SK-N-SH (cell line): Measurements from ENCODE around the gene USP30. TPM values are rescaled to one million over a fixed set of nuclear protein-coding genes. Genes with fewer than 3 reads are reported as not detected.

Experiments used
- CTCF ChIA-PET: fragments of 300-600, 350-600 bp; formaldehyde crosslinking; extraction: SDS; loops from one replicate; lab custom pipeline; 2021; lab: Yijun Ruan, JAX
- POLR2A ChIA-PET: fragments of 350-600 bp; sonication (Branson Sonifier 250); formaldehyde crosslinking; extraction: SDS; loops from one replicate; lab custom pipeline; 2020; ENCODE audit warnings: antibody characterized with exemption, inconsistent platforms; lab: Yijun Ruan, JAX
- DNase-seq: peaks from one replicate; pipeline ENCODE4 v3.0.0; 2012
- H2AFZ ChIP-seq: fragments of 200-600 bp; sonication (generic); 2 replicates; pipeline ENCODE4 v1.8.1; 2016; ENCODE audit warnings: antibody characterized with exemption, mild to moderate bottlenecking, low read depth
- H3F3A ChIP-seq: fragments of 200-600 bp; sonication (generic); replicated peaks from 2 replicates; pipeline ENCODE3; 2016; ENCODE audit warnings: antibody characterized with exemption, mild to moderate bottlenecking; ENCODE audit not compliant: insufficient read depth
- H3K27ac ChIP-seq, 2 experiments: fragments of 200-500 bp in 1 of 2; fragments of 200-600 bp in 1 of 2; sonication (Bioruptor generic) in 1 of 2; sonication (generic), shearing (Covaris generic) in 1 of 2; 2 replicates each; pipeline versions ENCODE4 v1.5.1 to v1.6.1; 2014 to 2016; ENCODE audit warnings: low read depth in 2 of 2, inconsistent platforms in 1 of 2, low read length in 1 of 2, mild to moderate bottlenecking in 1 of 2, mixed read lengths in 1 of 2
- H3K27me3 ChIP-seq: fragments of 200-600 bp; sonication (generic), shearing (Covaris generic); 2 replicates; pipeline ENCODE4 v1.6.1; 2016; ENCODE audit warnings: mixed run types; ENCODE audit not compliant: insufficient read depth
- H3K36me3 ChIP-seq, 2 experiments: fragments of 200-500 bp in 1 of 2; fragments of 200-600 bp in 1 of 2; sonication (Bioruptor generic) in 1 of 2; sonication (generic) in 1 of 2; replicated peaks in 1 of 2; 2 replicates each; pipeline versions ENCODE3 to v1.5.1; 2014 to 2016; ENCODE audit warnings: low read length in 1 of 2, mild to moderate bottlenecking in 1 of 2; ENCODE audit not compliant: insufficient read depth in 2 of 2, control insufficient read depth in 1 of 2
- H3K4me1 ChIP-seq, 2 experiments: fragments of 200-500 bp in 1 of 2; fragments of 200-600 bp in 1 of 2; sonication (Bioruptor generic) in 1 of 2; sonication (generic), shearing (Covaris generic) in 1 of 2; 2 replicates each; pipeline versions ENCODE4 v1.5.1 to v1.6.1; 2014 to 2016; ENCODE audit warnings: low read depth in 1 of 2, low read length in 1 of 2, mixed run types in 1 of 2; ENCODE audit not compliant: insufficient read depth in 2 of 2, control insufficient read depth in 1 of 2
- H3K4me2 ChIP-seq: fragments of 200-600 bp; sonication (generic), shearing (Covaris generic); 2 replicates; pipeline ENCODE4 v1.6.1; 2017; ENCODE audit warnings: mixed run types
- H3K4me3 ChIP-seq, 2 experiments: fragments of 200-500 bp in 1 of 2; fragments of 200-600 bp in 1 of 2; sonication (Bioruptor generic) in 1 of 2; sonication (generic), shearing (Covaris generic) in 1 of 2; 2 replicates each; pipeline versions ENCODE4 v1.5.1 to v1.8.1; 2014 to 2016; ENCODE audit warnings: low read depth in 2 of 2, inconsistent platforms in 1 of 2, low read length in 1 of 2, mild to moderate bottlenecking in 1 of 2, mixed read lengths in 1 of 2, moderate library complexity in 1 of 2
- H3K79me2 ChIP-seq: fragments of 200-600 bp; sonication (generic); 2 replicates; pipeline ENCODE4 v1.8.1; 2017; ENCODE audit warnings: mild to moderate bottlenecking; ENCODE audit not compliant: insufficient read depth
- H3K9ac ChIP-seq: fragments of 200-600 bp; sonication (generic); 2 replicates; pipeline ENCODE4 v1.6.1; 2017; ENCODE audit warnings: mixed run types
- H3K9me2 ChIP-seq: fragments of 200-600 bp; sonication (generic); 2 replicates; pipeline ENCODE4 v1.6.1; 2017; ENCODE audit warnings: mixed run types
- H3K9me3 ChIP-seq: fragments of 200-600 bp; sonication (generic); 2 replicates; pipeline ENCODE4 v1.6.1; 2017; ENCODE audit warnings: mixed run types, mild to moderate bottlenecking, moderate library complexity
- H4K20me1 ChIP-seq: fragments of 200-600 bp; sonication (generic); 2 replicates; pipeline ENCODE4 v1.6.1; 2017; ENCODE audit warnings: mild to moderate bottlenecking, mixed run types; ENCODE audit not compliant: insufficient read depth
- CHD2 ChIP-seq: fragments of 150-350 bp; IDR thresholded peaks from 2 replicates; pipeline ENCODE4 v1.6.1; 2018; ENCODE audit warnings: low read length; ENCODE audit not compliant: partially characterized antibody
- EP300 ChIP-seq, 2 experiments: IDR thresholded peaks; 2 replicates each; pipeline versions ENCODE4 v1.4.0 to v1.6.1; 2012; ENCODE audit warnings: borderline replicate concordance in 1 of 2, low read depth in 1 of 2, low read length in 1 of 2
- EZH2phosphoT487 ChIP-seq: fragments of 200-600 bp; sonication (generic); IDR thresholded peaks from 2 replicates; pipeline ENCODE4 v1.6.1; 2017; ENCODE audit warnings: low read depth, mixed run types, mild to moderate bottlenecking, antibody characterized with exemption, moderate library complexity, borderline replicate concordance
- FOSL2 ChIP-seq: IDR thresholded peaks from 2 replicates; pipeline ENCODE4 v1.4.0; 2012; ENCODE audit warnings: low read depth, mild to moderate bottlenecking, moderate library complexity, borderline replicate concordance
- FOXJ3 ChIP-seq: sonication (generic); formaldehyde crosslinking; IDR thresholded peaks from 2 replicates; pipeline ENCODE4 v1.5.1; 2020; ENCODE audit warnings: mild to moderate bottlenecking, missing genetic modification reagents
- FOXM1 ChIP-seq: IDR thresholded peaks from 2 replicates; pipeline ENCODE4 v1.4.0; 2012; ENCODE audit warnings: low read depth, mild to moderate bottlenecking
- JUND ChIP-seq: IDR thresholded peaks from 2 replicates; pipeline ENCODE4 v1.4.0; 2012
- MEF2A ChIP-seq: IDR thresholded peaks from 2 replicates; pipeline ENCODE4 v1.4.0; 2012; ENCODE audit warnings: low read depth, borderline replicate concordance
- MXI1 ChIP-seq: IDR thresholded peaks from 2 replicates; pipeline ENCODE4 v1.6.1; 2012; ENCODE audit warnings: mild to moderate bottlenecking, low read depth, low read length, improper control_type of control experiment
- NRF1 ChIP-seq: IDR thresholded peaks from 2 replicates; pipeline ENCODE4 v1.6.1; 2012; ENCODE audit warnings: low read depth, mild to moderate bottlenecking, low read length
- RFX5 ChIP-seq: IDR thresholded peaks from 2 replicates; pipeline ENCODE4 v1.6.1; 2012; ENCODE audit warnings: mild to moderate bottlenecking, improper control_type of control experiment, low read length
- RXRA ChIP-seq: IDR thresholded peaks from 2 replicates; pipeline ENCODE4 v1.4.0; 2012; ENCODE audit warnings: low read depth, mild to moderate bottlenecking, borderline replicate concordance
- SMC3 ChIP-seq: IDR thresholded peaks from 2 replicates; pipeline ENCODE4 v1.6.1; 2012; ENCODE audit warnings: low read depth, low read length, improper control_type of control experiment
- TAF1 ChIP-seq: IDR thresholded peaks from 2 replicates; pipeline ENCODE4 v1.6.1; 2012; ENCODE audit warnings: low read depth, mild to moderate bottlenecking, low read length, moderate library complexity, borderline replicate concordance
- TEAD4 ChIP-seq: IDR thresholded peaks from 2 replicates; pipeline ENCODE4 v1.4.0; 2012; ENCODE audit warnings: mild to moderate bottlenecking, borderline replicate concordance; ENCODE audit not compliant: insufficient read depth
- WGBS: methylation state at CpG from one replicate; pipeline ENCODE4 v1.1.6; 2017; ENCODE audit warnings: low lambda C conversion rate; 5-methylcytosine and 5-hydroxymethylcytosine counted together
- polyA plus RNA-seq, 3 experiments: library from polyadenylated mRNA; depleted of rRNA; stranded (reverse); fragments of >200 nt; gene quantifications; 2 replicates each; pipeline ENCODE4 v1.2.3, GENCODE V29; 2012
- TF ChIP-seq, protein P1 (sequence below): IDR thresholded peaks from 2 replicates; pipeline ENCODE4 v1.6.1; 2012; ENCODE audit warnings: mild to moderate bottlenecking, low read depth, low read length, moderate library complexity
- TF ChIP-seq, protein P2 (sequence below): IDR thresholded peaks from 2 replicates; pipeline ENCODE4; 2012

The USP30 gene
- polyA plus RNA-seq, 1 of the 3 experiments (the other 2 are of a cell fraction) = 10.9 TPM

GRCh38 chr12:109009766-109010165 is 42.6 kb upstream of the USP30 start:
- TF ChIP-seq MEF2A (no peak), NRF1 (no peak), FOSL2 (no peak), TAF1 (no peak), RFX5 (no peak)
- no peaks in the 10 kb centered on the region for H3K9me3 ChIP-seq
- ChIA-PET POLR2A (no interaction called here), CTCF (no interaction called here)
- H3K27ac ChIP-seq = no peak overlapping the region
- no peaks in the 10 kb centered on the region for H3K9me2 ChIP-seq
- H2AFZ ChIP-seq = no peak overlapping the region
- no peaks in the 10 kb centered on the region for H3K36me3 ChIP-seq
- no peak for DNase-seq
- H3K9ac ChIP-seq = no peak overlapping the region
- no peak overlapping the region for H3K4me3 ChIP-seq
- no peaks in the 10 kb centered on the region for H3K4me1 ChIP-seq
- H3F3A ChIP-seq = no peaks in the 10 kb centered on the region
- H3K27me3 ChIP-seq = no peaks in the 10 kb centered on the region
- 47% methylated on average over 1 of the region's 1 CpG for WGBS
- H3K4me2 ChIP-seq = no peak overlapping the region
- H3K79me2 ChIP-seq = no peaks in the 10 kb centered on the region
- no peaks in the 10 kb centered on the region for H4K20me1 ChIP-seq

DNA sequence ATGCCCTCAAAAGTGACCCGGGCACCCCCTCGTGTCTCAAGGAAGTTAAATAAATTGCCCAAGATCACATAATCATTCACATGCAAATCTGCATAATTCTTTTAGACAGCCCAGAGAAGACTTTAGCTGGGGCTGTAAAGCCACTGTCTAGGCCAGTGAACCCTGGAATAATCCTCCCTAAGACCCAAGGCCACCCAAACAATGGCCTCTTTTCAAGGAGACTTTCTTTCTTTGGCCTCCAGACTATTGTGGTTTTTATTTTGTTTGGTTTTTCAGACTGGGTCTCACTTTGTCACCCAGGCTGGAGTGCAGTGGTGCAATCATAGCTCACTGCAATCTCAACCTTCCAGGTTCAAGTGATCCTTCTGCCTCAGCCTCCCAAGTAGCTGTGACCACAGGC is 42.1 kb upstream of the USP30 start:
- DNase-seq = no peak
- Histone ChIP-seq H3K9me3 (no peaks in the 10 kb centered on the region), H3K4me3 (no peak overlapping the region), H3K4me1 (no peaks in the 10 kb centered on the region), H2AFZ (no peak overlapping the region), H3K9ac (no peak overlapping the region), H4K20me1 (no peaks in the 10 kb centered on the region), H3K27me3 (no peaks in the 10 kb centered on the region), H3F3A (no peaks in the 10 kb centered on the region), H3K36me3 (no peaks in the 10 kb centered on the region), H3K9me2 (no peaks in the 10 kb centered on the region), H3K79me2 (no peaks in the 10 kb centered on the region), H3K27ac (no peak overlapping the region), H3K4me2 (no peak overlapping the region)
- WGBS = 41% methylated on average over 2 of the region's 2 CpGs
- ChIA-PET POLR2A (no interaction called here), CTCF (no interaction called here)
- no peak for TF ChIP-seq MEF2A
- TF ChIP-seq EP300 (IDR thresholded peaks at IDR 0.05; ENCODE audit: borderline replicate concordance in 1 of 2, low read depth in 1 of 2, low read length in 1 of 2) = no peak
- TF ChIP-seq SMC3 = no peak
- no peak for TF ChIP-seq FOXJ3 (CRISPR knock-in tag)
- TF ChIP-seq EZH2phosphoT487 = no peak
- TF ChIP-seq, protein P1, sequence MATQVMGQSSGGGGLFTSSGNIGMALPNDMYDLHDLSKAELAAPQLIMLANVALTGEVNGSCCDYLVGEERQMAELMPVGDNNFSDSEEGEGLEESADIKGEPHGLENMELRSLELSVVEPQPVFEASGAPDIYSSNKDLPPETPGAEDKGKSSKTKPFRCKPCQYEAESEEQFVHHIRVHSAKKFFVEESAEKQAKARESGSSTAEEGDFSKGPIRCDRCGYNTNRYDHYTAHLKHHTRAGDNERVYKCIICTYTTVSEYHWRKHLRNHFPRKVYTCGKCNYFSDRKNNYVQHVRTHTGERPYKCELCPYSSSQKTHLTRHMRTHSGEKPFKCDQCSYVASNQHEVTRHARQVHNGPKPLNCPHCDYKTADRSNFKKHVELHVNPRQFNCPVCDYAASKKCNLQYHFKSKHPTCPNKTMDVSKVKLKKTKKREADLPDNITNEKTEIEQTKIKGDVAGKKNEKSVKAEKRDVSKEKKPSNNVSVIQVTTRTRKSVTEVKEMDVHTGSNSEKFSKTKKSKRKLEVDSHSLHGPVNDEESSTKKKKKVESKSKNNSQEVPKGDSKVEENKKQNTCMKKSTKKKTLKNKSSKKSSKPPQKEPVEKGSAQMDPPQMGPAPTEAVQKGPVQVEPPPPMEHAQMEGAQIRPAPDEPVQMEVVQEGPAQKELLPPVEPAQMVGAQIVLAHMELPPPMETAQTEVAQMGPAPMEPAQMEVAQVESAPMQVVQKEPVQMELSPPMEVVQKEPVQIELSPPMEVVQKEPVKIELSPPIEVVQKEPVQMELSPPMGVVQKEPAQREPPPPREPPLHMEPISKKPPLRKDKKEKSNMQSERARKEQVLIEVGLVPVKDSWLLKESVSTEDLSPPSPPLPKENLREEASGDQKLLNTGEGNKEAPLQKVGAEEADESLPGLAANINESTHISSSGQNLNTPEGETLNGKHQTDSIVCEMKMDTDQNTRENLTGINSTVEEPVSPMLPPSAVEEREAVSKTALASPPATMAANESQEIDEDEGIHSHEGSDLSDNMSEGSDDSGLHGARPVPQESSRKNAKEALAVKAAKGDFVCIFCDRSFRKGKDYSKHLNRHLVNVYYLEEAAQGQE = no peak
- no peak for TF ChIP-seq NRF1
- TF ChIP-seq TEAD4 = no peak
- no peak for TF ChIP-seq RXRA
- TF ChIP-seq, protein P2, sequence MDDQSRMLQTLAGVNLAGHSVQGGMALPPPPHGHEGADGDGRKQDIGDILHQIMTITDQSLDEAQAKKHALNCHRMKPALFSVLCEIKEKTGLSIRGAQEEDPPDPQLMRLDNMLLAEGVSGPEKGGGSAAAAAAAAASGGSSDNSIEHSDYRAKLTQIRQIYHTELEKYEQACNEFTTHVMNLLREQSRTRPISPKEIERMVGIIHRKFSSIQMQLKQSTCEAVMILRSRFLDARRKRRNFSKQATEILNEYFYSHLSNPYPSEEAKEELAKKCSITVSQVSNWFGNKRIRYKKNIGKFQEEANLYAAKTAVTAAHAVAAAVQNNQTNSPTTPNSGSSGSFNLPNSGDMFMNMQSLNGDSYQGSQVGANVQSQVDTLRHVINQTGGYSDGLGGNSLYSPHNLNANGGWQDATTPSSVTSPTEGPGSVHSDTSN = no peak
- TF ChIP-seq JUND = no peak
- TF ChIP-seq CHD2 = no peak
- no peak for TF ChIP-seq FOXM1
- TF ChIP-seq RFX5 = no peak
- no peak for TF ChIP-seq MXI1
